ENCODE results near the gene HCFC1.
A peak's percentile ranks its signal among the peaks of the same experiment; 100 is the strongest.

Gene HCFC1

GRCh38 chrX:153971450-153972367, at the start of gene HCFC1:
TSS of gene HCFC1 (minus strand) at chrX:153971818. CDS start at chrX:153970840, 978 bp downstream.
- H3K4me3 ChIP-seq (replicated peaks; ENCODE audit: low read depth, low read length) = peak within 1 kb of the TSS; percentile 73
- no peak for TF ChIP-seq CTCF (IDR thresholded peaks at IDR 0.05; ENCODE audit: low read depth, low read length, missing control alignments)

GRCh38 chrX:154021131-154021611, 49.6 kb upstream of the HCFC1 start:
- DNase-seq (ENCODE audit: extremely low read depth, low read depth) = peak; percentile 29
- no peak for TF ChIP-seq CTCF (IDR thresholded peaks at IDR 0.05; ENCODE audit: low read depth, low read length, missing control alignments)
- no peak overlapping the region for H3K4me3 ChIP-seq (replicated peaks; ENCODE audit: low read depth, low read length)

More at GRCh38 chrX:153971450-153972367, at the start of gene HCFC1:
- peak; percentile 51 for DNase-seq (ENCODE audit: extremely low read depth, low read depth)

- DNase-seq (ENCODE audit: extremely low read depth, low read depth) = no peak
- peak overlapping the region; percentile 47 for H3K4me3 ChIP-seq (replicated peaks; ENCODE audit: low read depth, low read length)
- TF ChIP-seq CTCF (IDR thresholded peaks at IDR 0.05; ENCODE audit: low read depth, low read length, missing control alignments) = no peak
Measured at GRCh38 chrX:154020536-154021115, 49.0 kb upstream of the HCFC1 start.

- no peak for TF ChIP-seq CTCF (IDR thresholded peaks at IDR 0.05; ENCODE audit: low read depth, low read length, missing control alignments)
- no peak for DNase-seq (ENCODE audit: extremely low read depth, low read depth)
- peak within 1 kb of the TSS; percentile 64 for H3K4me3 ChIP-seq (replicated peaks; ENCODE audit: low read depth, low read length)
Measured at GRCh38 chrX:154019633-154020528, 48.3 kb upstream of the HCFC1 start, which contains the start of gene IRAK1. TSS of gene IRAK1 (minus strand) at chrX:154019902. CDS start at chrX:154019812, 90 bp downstream.

- peak overlapping the region; percentile 64 for H3K4me3 ChIP-seq (replicated peaks; ENCODE audit: low read depth, low read length)
- no peak for DNase-seq (ENCODE audit: extremely low read depth, low read depth)
- TF ChIP-seq CTCF (IDR thresholded peaks at IDR 0.05; ENCODE audit: low read depth, low read length, missing control alignments) = no peak
Measured at GRCh38 chrX:154019061-154019621, 47.5 kb upstream of the HCFC1 start.
